ENCODE measurements around the gene SPECC1L.

SPECC1L gene

DNA sequence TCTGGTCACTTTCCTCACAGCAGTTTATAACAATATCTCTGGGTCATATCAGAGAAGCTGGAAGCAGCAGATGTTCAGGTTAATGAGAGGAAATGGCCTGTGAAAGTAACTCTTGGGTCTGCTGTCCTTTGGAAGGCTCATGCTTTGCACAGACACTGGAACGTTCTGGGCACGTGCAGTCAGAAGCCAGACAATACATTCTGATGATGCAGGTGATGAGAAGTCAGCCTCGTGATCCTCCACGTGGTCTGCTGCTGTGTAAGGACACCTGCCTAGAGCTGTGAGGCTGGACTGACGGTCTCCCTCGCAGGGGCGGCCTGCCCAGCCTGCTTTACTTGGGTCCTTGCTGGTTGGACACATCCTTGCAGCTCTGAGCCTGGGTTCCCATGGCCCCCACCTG, 138.0 kb downstream of the SPECC1L start:
- no peaks in the 10 kb centered on the region for H3K27me3 ChIP-seq (ENCODE audit: insufficient read depth, low read length, poor library complexity, severe bottlenecking)
- no peaks in the 10 kb centered on the region for H3K9me3 ChIP-seq (ENCODE audit: insufficient read depth, low read depth, low read length)
- H3K9me2 ChIP-seq (replicated peaks; ENCODE audit: low read depth, low read length), result no peaks in the 10 kb centered on the region
- no peak overlapping the region for H3K4me2 ChIP-seq (ENCODE audit: low read depth, low read length, poor library complexity, severe bottlenecking)
- H2AFZ ChIP-seq (ENCODE audit: low read length), result no peak overlapping the region
- H3K4me3 ChIP-seq (ENCODE audit: low read length, poor library complexity, severe bottlenecking), result no peak overlapping the region
- H4K20me1 ChIP-seq (ENCODE audit: insufficient read depth, low read length, poor library complexity, severe bottlenecking), result no peaks in the 10 kb centered on the region
- H3K36me3 ChIP-seq (ENCODE audit: insufficient read depth, low read length), result peaks cover 53% of the 10 kb centered on the region; the same call in 1 of the 2 replicates
- H3F3A ChIP-seq (ENCODE audit: low read depth), result no peaks in the 10 kb centered on the region
- peaks cover 14% of the 10 kb centered on the region; the same call in 1 of the 2 replicates for H3K79me2 ChIP-seq (ENCODE audit: insufficient read depth, low read length)
- TF ChIP-seq, protein P1, sequence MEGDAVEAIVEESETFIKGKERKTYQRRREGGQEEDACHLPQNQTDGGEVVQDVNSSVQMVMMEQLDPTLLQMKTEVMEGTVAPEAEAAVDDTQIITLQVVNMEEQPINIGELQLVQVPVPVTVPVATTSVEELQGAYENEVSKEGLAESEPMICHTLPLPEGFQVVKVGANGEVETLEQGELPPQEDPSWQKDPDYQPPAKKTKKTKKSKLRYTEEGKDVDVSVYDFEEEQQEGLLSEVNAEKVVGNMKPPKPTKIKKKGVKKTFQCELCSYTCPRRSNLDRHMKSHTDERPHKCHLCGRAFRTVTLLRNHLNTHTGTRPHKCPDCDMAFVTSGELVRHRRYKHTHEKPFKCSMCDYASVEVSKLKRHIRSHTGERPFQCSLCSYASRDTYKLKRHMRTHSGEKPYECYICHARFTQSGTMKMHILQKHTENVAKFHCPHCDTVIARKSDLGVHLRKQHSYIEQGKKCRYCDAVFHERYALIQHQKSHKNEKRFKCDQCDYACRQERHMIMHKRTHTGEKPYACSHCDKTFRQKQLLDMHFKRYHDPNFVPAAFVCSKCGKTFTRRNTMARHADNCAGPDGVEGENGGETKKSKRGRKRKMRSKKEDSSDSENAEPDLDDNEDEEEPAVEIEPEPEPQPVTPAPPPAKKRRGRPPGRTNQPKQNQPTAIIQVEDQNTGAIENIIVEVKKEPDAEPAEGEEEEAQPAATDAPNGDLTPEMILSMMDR (conservative IDR thresholded peaks at IDR 0.05; ENCODE audit: low read length), result no peak
- no peak for TF ChIP-seq EZH2phosphoT487 (IDR thresholded peaks at IDR 0.05; ENCODE audit: borderline replicate concordance)
- peaks cover 28% of the 10 kb centered on the region for H3K4me1 ChIP-seq (ENCODE audit: insufficient read depth, low read length, poor library complexity, severe bottlenecking)
- no peak overlapping the region for H3K9ac ChIP-seq (ENCODE audit: low read depth, low read length, poor library complexity, severe bottlenecking)

DNA sequence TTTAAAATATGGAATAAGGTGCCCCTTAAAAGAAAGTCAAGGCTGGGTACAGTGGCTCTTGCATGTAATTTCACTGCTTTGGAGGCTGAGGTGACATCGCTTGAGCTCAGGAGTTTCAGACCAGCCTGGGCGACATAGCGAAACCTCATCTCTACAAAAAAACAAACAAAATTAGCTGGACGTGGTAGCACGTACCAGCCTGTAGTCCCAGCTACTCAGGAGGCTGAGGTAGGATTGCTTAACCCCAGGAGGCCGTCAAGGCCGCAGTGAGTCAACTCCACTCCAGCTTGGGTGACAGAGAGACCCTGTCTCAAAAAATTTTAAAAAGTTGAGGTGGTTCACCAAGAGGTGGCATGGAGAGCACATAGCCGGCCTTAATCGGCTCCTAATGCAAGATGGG, 139.1 kb downstream of the SPECC1L start:
- peaks cover 28% of the 10 kb centered on the region for H3K4me1 ChIP-seq (ENCODE audit: insufficient read depth, low read length, poor library complexity, severe bottlenecking)
- H3K4me2 ChIP-seq (ENCODE audit: low read depth, low read length, poor library complexity, severe bottlenecking), result no peak overlapping the region
- no peaks in the 10 kb centered on the region for H3F3A ChIP-seq (ENCODE audit: low read depth)
- no peaks in the 10 kb centered on the region for H3K27me3 ChIP-seq (ENCODE audit: insufficient read depth, low read length, poor library complexity, severe bottlenecking)
- no peak overlapping the region for H3K4me3 ChIP-seq (ENCODE audit: low read length, poor library complexity, severe bottlenecking)
- H3K9me2 ChIP-seq (replicated peaks; ENCODE audit: low read depth, low read length), result no peaks in the 10 kb centered on the region
- H3K79me2 ChIP-seq (ENCODE audit: insufficient read depth, low read length), result peaks cover 5% of the 10 kb centered on the region; the same call in 1 of the 2 replicates
- H3K9ac ChIP-seq (ENCODE audit: low read depth, low read length, poor library complexity, severe bottlenecking), result no peak overlapping the region
- H3K9me3 ChIP-seq (ENCODE audit: insufficient read depth, low read depth, low read length), result no peaks in the 10 kb centered on the region
- peaks cover 56% of the 10 kb centered on the region; the same call in 1 of the 2 replicates for H3K36me3 ChIP-seq (ENCODE audit: insufficient read depth, low read length)
- no peak for TF ChIP-seq EZH2phosphoT487 (IDR thresholded peaks at IDR 0.05; ENCODE audit: borderline replicate concordance)
- TF ChIP-seq, protein P1 (conservative IDR thresholded peaks at IDR 0.05; ENCODE audit: low read length), result no peak
- no peaks in the 10 kb centered on the region for H4K20me1 ChIP-seq (ENCODE audit: insufficient read depth, low read length, poor library complexity, severe bottlenecking)
- H2AFZ ChIP-seq (ENCODE audit: low read length), result no peak overlapping the region

DNA sequence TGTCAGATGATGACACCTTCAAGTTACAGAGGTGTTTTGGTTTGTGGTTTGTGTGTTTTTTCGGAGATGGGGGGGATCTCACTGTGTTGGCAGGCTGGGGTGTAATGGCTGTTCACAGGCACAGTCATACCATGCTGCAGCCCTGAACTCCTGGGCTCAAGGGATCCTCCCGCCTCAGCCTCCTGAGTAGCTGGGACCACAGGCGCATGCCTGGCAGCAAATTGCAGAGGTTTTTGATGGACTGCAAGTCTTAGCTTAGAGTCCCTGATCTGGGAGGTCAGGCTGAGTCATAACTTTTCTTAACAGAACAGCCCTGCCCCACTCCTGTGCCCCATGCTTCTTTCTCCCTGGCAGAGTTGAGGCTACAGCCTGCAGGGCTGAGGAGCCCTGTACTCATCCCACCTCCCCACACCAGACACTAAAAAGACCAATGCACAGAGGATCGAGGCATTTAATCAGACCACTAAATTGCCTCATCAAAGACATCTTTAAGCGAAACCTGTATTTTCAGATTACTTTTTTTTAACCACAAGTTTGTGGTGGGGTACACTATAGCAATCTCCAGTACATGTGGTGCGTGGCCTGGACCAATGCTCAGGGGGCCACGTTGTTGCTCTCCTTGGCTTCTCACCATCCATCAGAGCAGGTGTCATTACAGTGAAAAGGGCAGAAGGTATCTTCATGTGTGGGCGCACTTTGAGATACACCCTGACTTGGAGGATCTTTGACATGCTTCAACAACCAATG, 139.7 kb downstream of the SPECC1L start:
- no peak for TF ChIP-seq EZH2phosphoT487 (IDR thresholded peaks at IDR 0.05; ENCODE audit: borderline replicate concordance)
- TF ChIP-seq, protein P1 (conservative IDR thresholded peaks at IDR 0.05; ENCODE audit: low read length), result no peak
- no peak overlapping the region for H3K9ac ChIP-seq (ENCODE audit: low read depth, low read length, poor library complexity, severe bottlenecking)
- H3K36me3 ChIP-seq (ENCODE audit: insufficient read depth, low read length), result peaks cover 56% of the 10 kb centered on the region; the same call in 1 of the 2 replicates

More for the DNA sequence above, 139.7 kb downstream of the SPECC1L start:
- Histone ChIP-seq H3K9me2 (replicated peaks; ENCODE audit: low read depth, low read length) (no peaks in the 10 kb centered on the region), H3K4me2 (ENCODE audit: low read depth, low read length, poor library complexity, severe bottlenecking) (no peak overlapping the region), H3K79me2 (ENCODE audit: insufficient read depth, low read length) (no peaks in the 10 kb centered on the region; the same call in 1 of the 2 replicates), H3K9me3 (ENCODE audit: insufficient read depth, low read depth, low read length) (no peaks in the 10 kb centered on the region), H3K4me1 (ENCODE audit: insufficient read depth, low read length, poor library complexity, severe bottlenecking) (peaks cover 28% of the 10 kb centered on the region), H3F3A (ENCODE audit: low read depth) (no peaks in the 10 kb centered on the region), H3K4me3 (ENCODE audit: low read length, poor library complexity, severe bottlenecking) (no peak overlapping the region), H2AFZ (ENCODE audit: low read length) (no peak overlapping the region), H3K27me3 (ENCODE audit: insufficient read depth, low read length, poor library complexity, severe bottlenecking) (no peaks in the 10 kb centered on the region), H4K20me1 (ENCODE audit: insufficient read depth, low read length, poor library complexity, severe bottlenecking) (no peaks in the 10 kb centered on the region)

Measured in Loucy (cell line).